GM18868 (cell line): ENCODE data around the gene ITPK1.

Experiments
- ATAC-seq: cut with Tn5 transposase; IDR thresholded peaks from one replicate; pipeline ENCODE4 v1.9.1; 2021; ENCODE audit warnings: mild to moderate bottlenecking, moderate library complexity; ENCODE audit not compliant: unreplicated experiment

Gene ITPK1

GRCh38 chr14:92928961-92929688 lies 186.6 kb downstream of the ITPK1 start:
- ATAC-seq = no peak

GRCh38 chr14:92928258-92928629 lies 187.5 kb downstream of the ITPK1 start:
- ATAC-seq = no peak

GRCh38 chr14:92927349-92928257 lies 188.1 kb downstream of the ITPK1 start:
- ATAC-seq = no peak

GRCh38 chr14:92926931-92927330 lies 188.8 kb downstream of the ITPK1 start:
- ATAC-seq = no peak

- no peak for ATAC-seq
Observed at GRCh38 chr14:92926180-92926845, 189.4 kb downstream of the ITPK1 start.

GRCh38 chr14:92925446-92925845 lies 190.3 kb downstream of the ITPK1 start:
- no peak for ATAC-seq

- ATAC-seq = no peak
Observed at GRCh38 chr14:92924247-92924646, 191.5 kb downstream of the ITPK1 start.

- ATAC-seq = no peak
Observed at GRCh38 chr14:92923744-92924103, 192.0 kb downstream of the ITPK1 start.

GRCh38 chr14:92922883-92923743 lies 192.6 kb downstream of the ITPK1 start, which contains the start of gene CHGA:
CHGA (plus strand) TSS chr14:92923150; CDS start chr14:92923360, 210 bp downstream.
- no peak for ATAC-seq

- ATAC-seq = no peak
Observed at GRCh38 chr14:92922155-92922735, 193.5 kb downstream of the ITPK1 start.

GRCh38 chr14:92920001-92920400 lies 195.7 kb downstream of the ITPK1 start:
- no peak for ATAC-seq

GRCh38 chr14:92917956-92918355 lies 197.8 kb downstream of the ITPK1 start:
- ATAC-seq = no peak

- no peak for ATAC-seq
Observed at GRCh38 chr14:92917041-92917940, 198.4 kb downstream of the ITPK1 start.

GRCh38 chr14:92916201-92916600 lies 199.5 kb downstream of the ITPK1 start:
- no peak for ATAC-seq

GRCh38 chr14:92914087-92914656 lies 201.6 kb downstream of the ITPK1 start:
- ATAC-seq = no peak

- no peak for ATAC-seq
Observed at GRCh38 chr14:92907316-92907911, 208.3 kb downstream of the ITPK1 start.

GRCh38 chr14:92906823-92907222 lies 208.9 kb downstream of the ITPK1 start:
- ATAC-seq = no peak

GRCh38 chr14:92906420-92906819 lies 209.3 kb downstream of the ITPK1 start:
- no peak for ATAC-seq
